Activated CD8-positive, alpha-beta memory T cell treated with anti-CD3 and anti-CD28 coated beads, Interleukin-2, amount 50 U/mL, for 1 hour (primary cell): ENCODE measurements around the gene RAB8B.

Experiments used
- DNase-seq: peaks from one replicate; pipeline ENCODE4 v3.0.0-alpha.2; 2020; ENCODE audit errors: extremely low read depth

RAB8B gene

DNA sequence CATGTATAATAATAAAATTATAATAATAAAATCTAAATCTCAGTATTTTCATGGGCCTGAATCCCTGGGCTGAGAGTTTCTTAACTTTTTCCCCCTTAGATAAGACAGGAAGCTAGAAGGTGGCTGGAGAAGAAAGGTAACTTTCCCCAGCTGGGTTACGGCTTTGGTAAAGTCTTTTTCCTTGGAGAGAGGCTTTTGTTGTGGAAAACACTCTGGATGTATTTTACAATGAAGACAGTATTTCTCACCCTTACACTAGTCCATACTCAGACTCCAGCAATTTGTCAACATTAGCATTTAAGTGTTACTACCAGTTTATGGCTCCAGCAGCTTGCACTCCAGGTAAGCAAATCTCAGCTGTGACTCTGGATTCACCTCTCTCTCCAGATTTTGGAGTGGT, 122.9 kb downstream of the RAB8B start:
- no peak for DNase-seq

DNA sequence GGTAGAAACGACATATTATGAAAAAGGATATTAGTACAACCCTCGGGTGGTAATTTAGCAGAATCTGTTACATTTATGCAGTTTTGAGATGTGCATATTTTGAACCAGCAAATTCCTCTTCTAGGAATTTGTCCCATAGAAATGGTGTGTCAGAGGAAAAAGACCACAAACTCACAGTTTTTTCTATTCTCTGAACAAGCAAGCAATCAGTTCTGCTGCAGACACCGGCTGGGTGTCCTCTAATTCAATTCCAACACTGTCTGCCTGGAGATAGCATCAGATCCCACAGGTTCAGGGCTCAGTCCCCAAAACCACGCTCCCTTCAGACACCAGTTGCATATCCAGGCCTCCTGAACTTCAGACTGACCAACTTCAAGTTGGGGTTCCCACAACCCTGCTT, 124.4 kb downstream of the RAB8B start:
- DNase-seq = no peak

DNA sequence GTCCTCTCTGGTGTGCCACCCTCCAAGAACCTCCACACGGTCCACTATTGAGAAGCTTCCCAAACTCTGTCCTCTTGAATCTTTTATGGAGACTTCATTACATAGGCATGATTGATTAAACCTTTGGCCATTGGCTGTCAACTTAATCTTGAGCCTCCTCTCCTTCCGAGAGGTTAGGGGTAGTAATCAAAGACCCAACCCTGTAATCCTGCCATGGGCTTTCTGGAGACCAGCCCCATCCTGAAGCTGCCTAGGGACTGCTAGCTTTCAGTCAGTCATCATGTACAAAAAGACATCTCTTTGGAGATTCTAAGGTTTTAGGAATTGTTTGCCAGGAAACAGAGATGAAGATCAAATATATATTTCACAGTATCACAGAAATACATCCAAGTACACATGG, 125.0 kb downstream of the RAB8B start:
- DNase-seq = no peak
